ENCODE measurements around the gene GPR137.
"Not testable (repeated sequence)": the region's sequence is repeated elsewhere in the genome, so short reads cannot be mapped to it uniquely, and the experiment has no call there.

The GPR137 gene, protein sequence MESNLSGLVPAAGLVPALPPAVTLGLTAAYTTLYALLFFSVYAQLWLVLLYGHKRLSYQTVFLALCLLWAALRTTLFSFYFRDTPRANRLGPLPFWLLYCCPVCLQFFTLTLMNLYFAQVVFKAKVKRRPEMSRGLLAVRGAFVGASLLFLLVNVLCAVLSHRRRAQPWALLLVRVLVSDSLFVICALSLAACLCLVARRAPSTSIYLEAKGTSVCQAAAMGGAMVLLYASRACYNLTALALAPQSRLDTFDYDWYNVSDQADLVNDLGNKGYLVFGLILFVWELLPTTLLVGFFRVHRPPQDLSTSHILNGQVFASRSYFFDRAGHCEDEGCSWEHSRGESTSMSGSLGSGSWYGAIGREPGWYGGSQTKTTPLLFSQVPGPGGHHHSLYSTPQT

DNA sequence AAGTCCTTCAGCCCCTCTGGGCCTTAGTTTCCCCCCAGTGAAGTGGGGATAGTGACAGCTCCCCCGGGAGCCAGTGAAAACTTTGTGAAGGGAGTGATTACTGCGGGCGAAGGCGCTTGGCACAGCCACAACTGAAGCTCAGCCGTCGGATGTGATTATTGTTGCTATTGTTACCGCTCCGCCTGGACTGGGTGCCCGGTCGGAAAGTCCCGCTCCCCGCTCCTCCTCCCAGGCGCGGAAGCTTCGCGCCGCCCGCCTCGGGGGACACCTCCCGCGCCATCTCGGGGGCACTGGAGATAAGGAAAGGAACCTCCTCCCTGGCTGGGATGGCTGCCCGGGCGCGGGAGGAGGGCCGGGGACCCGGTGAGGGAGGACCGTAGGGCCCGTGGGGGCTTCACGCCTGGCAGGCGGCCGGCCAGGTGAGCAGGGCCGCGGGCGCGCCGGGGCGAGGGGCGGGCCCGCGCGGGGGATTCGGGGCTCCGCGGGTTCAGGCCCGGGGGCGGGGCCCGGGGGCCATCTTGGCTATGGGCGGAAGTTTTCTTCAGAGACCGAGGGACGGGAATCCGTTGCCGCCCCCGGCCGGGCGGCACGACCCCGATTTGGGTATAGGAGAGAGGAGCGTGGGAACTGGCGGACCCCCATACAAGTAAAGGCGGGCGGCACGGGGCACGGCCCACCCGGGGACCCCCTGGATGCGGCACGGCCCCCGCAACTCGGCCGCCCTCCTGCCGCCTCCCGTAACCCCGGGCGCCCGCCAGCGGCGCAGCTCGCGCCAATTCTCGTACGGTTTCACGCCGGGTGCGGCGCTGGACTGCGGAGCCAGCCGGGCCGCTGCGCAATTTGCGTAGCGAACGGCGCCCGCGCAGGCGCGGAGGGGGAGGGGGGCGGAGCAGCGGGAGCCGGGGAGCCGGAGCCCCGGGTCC lies at the start of gene GPR137:
Gene GPR137 (plus strand): TSS at position 887 of the 923 bp plus-strand sequence. CDS start 677 bp downstream, outside the sequence.
- peak; percentile 82 for DNase-seq

DNA sequence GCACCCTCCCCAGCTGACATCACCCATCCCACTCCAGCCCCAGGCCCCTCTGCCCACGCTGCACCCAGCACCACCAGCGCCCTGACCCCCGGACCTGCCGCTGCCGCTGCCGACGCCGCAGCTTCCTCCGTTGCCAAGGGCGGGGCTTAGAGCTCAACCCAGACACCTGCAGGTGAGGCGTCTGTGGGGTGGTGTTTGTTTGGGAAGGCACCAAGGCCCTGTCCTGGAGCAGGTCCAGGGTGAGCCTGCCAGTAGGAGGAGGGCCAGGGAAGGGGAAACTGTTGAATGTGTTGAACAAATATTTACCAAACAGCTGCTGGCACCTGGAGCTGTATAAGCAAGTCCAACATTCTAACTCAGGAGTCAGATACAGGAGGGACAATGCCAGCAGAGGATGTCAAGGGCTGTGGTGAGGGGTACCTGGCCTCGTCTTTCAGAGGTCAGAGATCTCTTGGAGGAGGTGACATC lies 48.1 kb upstream of the GPR137 start:
- peak; percentile 93 for DNase-seq

DNA sequence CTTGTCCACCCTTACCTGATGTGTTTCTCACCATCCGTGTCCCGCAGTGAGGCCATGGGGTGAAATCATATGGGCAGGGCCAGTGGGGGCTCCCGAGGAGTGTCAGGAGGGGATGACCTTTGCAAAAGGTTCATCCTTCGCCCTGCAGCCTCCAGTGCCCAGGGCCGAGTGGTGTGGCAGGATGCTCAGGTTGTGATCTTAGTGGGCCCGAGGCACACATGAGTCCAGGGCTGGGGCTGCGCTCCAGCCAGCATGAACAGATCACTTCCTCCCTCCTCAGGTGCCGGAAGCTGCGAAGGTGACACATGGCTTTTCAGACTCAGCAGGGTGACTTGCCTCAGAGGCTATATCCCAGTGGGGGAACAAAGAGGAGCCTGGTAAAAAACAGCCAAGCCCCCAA lies 47.6 kb upstream of the GPR137 start:
- no peak for DNase-seq

DNA sequence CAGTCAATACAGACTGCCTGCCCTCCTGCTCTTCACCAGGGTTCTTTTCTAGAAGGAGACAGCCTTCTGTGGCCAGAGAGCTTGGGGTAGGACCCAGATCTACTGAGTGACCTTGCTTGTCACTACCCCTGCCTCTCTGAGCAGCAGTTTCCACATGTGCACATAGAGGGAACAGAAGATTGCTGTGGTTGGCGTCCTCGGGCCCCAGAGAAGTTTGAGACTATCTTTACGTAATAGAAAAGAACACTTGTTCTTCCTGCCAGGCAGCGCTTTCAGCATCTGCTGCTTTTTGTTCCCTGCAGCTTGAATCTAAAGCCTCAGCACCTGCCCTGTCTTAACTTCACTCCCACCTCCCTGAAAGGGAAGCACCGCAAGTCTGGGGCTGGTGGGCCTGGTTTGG lies 46.6 kb upstream of the GPR137 start:
- DNase-seq = no peak

DNA sequence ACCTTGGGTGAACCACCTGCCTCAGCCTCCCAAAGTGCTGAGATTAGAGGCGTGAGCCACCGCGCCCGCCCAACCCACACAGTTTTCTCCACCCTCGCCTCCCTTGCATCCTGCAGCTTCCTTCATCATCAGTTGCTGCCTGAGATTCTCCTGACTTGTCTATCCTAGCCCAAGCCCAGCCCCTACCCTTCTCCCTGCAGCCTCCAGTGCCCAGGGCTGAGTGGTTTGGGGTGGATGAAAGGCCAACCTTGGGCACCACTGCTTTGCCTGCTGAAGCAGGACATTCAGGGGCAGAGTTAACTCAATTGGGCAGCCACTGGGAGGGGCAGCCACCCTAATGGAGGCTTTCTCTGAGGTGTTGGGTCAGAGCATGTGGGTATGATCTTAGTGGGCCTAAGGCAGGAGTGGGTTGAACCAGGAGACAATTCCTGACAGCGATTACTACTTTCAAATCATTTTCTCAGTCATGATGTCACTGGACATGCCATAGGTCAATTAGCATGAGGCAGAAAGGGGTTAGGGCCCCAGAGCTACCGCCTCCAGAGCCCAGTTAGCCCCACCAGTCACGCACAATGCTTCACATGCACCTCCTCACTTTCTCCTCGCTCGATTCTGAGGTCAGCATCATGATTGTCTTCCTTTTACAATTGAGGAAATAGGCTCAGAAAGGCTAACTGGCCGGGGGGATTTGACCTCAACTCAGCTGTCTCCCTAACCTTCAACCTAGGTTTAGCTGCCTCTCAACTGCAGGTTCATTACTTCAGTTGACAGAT lies 45.8 kb upstream of the GPR137 start:
- DNase-seq = no peak

DNA sequence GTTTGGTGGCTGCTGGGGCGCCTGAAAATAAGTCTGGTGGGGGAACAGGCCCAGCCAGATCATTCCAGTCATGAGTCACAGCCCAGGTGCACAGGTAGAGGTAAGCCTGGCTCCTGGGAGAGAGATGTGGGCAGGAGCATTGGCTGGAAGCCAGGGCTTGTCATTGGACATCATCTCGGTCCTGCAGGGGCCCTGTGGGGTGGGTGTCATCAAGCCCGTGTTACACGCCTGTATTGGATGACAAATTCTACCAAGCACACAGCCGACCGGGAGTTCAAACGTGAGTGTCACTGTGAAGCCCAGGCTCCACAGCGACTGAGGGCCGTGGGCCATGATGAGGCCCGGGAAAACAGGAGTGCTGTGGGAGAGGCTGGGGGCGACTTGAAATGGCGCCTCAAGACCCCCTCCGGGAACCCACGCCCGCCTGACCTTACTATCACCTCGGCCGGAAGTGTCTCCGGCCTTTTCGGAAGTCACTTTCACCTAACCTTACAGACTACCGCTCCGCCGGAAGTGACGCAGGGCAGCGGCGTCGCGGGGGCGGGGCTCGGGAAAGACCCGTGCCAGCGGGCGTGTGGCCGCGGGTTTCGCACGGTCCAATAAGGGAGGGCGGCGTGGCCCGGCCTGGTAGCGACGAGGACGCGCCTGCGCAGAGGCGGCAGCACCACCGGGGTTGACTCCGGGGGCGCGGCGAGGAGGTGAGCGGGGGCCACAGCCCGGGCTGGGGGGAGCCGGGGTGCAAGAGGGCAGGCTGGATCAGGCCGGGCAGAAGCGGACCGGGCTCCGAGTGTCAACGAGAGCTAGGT lies 45.0 kb upstream of the GPR137 start, which contains the start of gene FKBP2:
Gene FKBP2 (plus strand): TSS at position 661 of the 806 bp plus-strand sequence. CDS start 1,293 bp downstream, outside the sequence.
- peak; percentile 98 for DNase-seq

DNA sequence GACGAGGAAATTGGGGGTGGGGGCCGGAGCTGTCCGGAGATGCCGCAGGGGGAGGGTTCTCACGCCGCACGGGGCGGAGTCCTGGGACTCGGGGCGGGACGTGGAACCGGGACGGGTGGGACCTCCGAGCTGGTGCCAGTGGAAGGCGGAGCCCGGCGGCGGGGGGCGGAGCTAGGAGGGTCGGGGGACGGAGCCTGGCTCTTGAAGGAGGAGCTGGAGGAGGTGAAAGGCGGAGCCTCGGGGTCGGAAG lies 44.5 kb upstream of the GPR137 start:
- peak; percentile 99 for DNase-seq

DNA sequence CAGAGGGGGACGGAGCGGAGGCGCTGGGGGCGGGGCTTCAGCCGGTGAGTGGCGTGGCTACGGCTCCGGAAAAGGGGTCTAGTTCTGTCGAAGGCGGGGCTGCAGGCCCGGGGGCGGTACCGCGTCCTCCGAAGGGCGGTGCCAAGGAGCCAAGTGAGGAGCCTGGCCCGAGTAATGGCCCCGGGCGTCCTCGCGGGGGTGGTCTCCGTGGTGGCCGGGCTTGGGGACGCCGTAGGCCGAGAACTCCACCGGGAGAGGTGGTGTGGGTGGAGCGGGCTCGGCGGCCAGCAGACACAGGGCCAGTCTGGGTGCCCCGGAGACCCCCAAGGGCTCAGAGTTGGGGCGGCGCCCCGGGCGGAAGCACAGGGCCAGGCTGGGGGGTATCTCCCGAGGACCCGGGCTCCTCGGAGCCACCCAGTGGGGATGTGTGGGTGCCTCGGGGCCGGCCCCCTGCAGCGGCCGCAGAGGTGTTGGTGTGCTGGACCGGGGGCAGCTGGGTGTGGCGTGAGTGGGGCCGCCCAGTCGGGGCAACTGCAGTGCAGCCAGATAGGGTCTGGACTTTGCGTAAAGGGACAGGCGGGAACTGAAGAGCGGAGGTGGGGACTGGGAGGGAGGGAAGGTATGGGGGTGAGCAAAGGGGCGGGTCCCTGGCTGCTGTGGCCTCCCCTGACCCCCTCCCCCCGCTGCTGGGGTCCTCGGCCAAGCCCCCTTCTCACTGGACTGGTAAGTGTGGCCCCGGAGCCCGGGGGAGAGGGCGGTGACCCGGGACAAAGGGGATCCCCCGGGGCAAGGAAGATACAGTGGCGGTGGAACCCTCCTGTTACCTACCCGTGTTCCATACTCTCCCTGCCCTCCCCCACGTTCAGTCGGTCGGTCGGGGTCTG lies 43.9 kb upstream of the GPR137 start:
- DNase-seq = no peak

DNA sequence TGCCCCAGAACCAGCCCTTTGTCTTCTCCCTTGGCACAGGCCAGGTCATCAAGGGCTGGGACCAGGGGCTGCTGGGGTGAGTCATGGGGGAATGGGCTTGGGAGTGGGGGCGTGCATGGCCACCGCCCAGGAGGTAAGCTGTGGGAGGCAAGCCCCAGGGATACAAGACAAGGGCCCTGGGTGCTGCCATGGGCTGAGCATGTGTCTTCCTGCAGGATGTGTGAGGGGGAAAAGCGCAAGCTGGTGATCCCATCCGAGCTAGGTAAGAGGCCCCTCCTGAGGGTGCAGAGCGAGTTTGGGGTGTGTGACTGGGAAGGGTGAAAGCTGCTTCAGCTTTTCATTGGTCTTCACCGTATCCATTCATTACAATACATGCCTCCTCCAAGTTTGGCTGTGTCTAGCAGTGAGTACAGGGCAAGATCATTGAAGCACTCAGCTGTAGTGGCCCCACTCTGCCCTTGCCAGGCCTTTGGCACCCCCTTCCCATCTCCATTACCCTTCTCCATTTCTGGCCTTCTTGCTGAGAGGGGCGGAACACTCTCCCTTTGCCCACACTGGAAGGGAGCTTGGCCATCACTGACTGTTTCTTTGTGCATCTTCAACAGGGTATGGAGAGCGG lies 42.3 kb upstream of the GPR137 start:
- no peak for DNase-seq

DNA sequence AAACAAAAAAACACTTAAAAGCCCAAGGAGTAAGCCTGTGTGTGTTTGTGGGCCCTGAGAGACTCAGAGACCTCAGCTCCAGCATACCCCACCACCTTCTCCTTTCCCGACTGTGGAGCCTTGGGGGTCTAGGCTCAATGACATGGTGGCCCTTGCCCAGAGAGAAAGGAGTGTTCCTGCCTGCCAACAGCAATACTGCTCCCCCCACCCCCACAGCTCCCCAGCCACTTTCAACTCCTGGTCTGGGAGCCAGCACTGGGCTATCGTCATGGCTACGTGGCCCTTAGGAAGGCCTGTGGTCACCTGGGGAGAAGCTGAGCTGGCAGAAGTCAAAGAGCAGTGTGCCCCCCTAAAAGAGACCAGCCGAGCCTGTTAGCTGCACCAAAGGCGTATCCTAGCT lies 41.5 kb upstream of the GPR137 start:
- DNase-seq = no peak

DNA sequence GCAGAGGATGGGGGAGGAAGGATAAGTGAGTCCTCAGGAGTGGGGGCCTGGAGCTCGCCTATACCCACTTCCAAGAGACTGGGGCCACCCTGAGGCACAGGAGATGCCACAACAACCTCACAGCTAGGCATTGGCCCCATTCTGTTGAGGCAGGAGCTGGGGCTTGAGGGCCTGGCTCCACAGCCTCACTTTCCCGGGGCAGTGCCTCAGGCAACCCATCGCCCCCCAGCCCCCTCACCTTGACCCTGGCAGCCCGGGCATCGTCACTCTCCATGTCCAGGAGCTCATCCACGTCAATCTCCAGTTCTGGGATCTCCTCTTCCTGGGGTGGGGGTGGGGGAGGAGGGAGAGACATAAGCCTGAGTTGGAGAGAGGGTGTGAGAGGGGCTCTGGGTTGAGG lies 40.7 kb upstream of the GPR137 start:
- DNase-seq = no peak

DNA sequence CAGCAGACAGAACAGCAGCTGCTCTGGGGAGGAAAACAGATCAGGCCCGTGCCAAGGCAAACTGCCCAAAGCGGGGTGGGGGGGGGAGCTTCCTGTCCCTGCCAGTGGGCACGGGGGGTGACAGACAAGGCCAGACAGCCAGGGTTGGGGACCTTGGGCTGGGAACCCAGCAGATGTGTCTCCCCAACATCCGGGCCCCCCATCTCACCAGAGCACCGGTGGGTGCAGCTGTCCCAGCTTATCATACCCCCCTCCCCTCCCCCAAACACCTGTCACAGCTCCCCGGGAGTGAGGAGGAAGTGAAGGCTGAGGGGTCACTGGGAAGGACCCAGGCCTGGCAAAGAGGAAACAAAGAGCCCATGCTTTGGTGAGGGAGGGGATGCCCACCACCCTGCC lies 40.2 kb upstream of the GPR137 start:
- DNase-seq = no peak

DNA sequence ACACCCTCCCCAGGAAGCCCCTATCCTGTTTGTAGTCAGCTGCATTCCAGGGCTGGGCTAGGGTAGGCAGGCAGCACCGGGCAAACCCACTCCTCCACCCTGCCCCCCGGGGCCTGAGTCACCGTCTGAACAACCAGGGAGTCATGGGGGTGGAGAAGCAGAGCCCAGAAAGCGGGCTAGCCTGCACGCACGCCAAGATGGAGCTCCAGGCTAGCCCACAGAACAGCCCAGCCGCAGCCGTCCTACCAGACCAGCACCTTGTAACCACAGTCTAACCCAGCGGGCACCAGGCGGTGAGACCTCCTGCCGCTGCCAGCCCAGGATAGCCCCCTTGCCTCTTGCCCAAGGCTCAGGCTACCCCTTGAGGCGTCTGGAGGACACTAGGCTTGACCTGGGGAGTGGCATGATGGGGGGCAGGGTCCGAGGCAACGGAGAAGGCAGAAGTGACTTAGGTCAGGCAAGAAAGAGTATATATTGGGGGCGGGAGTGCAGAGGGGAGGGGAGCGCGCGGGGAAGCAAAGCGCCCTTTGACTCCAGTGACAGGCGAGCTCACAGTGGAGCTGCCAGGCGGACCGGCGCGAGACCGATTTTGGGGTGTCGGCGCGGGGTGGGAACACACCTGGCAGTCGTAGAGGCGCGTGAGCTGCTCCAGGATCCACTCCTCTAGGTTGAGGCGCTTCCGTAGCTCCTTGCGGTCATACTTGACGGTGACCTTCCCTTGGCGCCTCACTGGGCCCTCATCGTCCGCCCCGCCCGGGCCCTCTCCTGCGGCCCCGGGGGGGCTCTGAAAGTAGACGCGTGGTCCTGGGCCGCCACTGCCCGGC lies 39.6 kb upstream of the GPR137 start:
- peak; percentile 40 for DNase-seq

DNA sequence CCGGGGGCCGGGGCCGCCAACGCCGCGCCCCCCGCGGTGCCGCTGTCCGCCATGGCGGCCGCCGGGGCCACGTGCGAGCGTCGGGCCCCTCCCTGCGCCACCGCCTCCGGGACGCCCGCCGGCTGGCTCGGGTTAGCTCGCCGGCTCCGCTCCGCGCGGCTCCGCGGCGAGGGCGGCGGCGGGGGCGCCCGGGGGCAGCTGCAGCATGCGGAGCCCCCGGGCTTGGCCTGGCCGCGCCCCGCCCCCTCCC lies 39.1 kb upstream of the GPR137 start:
- DNase-seq = not testable (repeated sequence)

DNA sequence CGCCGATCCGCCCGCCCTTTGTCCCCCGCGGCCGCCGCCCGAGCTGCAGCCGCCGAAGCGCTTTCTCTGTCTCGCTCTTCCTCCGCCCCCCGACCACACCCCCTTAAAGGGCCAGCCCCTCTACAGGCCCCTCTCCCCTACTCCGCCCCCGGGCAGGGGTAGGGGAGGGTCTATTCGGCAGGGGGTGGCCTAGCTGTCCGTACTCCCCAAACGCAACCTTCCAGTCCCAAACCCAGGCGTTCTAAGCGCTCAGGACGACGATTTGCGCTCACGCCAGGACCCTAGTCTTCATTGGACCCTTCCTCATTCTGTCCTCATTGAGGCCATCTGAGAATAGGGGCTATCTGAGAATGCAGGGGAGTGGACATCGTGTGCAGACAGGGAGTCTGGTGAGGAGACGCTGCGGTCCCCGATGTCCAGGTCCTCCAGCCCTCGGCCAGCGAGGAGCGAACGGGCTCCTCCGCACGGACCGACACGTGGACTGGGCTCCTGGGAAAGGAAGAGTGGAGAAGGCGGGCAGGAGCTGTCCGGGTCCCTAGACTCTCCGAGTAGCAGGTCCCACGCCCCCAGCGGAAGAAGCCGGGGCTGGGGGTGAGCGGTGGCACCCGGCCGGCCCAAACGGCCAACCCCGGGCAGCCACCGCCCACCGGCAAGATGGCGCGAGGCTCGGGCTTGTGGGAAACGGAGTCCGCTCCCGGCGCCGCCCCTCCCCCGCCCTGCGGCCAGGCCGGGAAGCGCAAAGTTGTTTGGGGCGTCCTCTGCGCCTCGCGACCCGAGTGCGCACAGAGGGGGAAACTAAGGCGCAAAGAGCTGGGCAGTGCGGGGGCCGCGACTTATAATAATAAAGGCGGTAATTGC lies 38.5 kb upstream of the GPR137 start, which contains the start of gene PPP1R14B:
Gene PPP1R14B (minus strand): TSS at position 73 of the 858 bp plus-strand sequence. CDS start 270 bp downstream, outside the sequence.
- peak; percentile 85 for DNase-seq

DNA sequence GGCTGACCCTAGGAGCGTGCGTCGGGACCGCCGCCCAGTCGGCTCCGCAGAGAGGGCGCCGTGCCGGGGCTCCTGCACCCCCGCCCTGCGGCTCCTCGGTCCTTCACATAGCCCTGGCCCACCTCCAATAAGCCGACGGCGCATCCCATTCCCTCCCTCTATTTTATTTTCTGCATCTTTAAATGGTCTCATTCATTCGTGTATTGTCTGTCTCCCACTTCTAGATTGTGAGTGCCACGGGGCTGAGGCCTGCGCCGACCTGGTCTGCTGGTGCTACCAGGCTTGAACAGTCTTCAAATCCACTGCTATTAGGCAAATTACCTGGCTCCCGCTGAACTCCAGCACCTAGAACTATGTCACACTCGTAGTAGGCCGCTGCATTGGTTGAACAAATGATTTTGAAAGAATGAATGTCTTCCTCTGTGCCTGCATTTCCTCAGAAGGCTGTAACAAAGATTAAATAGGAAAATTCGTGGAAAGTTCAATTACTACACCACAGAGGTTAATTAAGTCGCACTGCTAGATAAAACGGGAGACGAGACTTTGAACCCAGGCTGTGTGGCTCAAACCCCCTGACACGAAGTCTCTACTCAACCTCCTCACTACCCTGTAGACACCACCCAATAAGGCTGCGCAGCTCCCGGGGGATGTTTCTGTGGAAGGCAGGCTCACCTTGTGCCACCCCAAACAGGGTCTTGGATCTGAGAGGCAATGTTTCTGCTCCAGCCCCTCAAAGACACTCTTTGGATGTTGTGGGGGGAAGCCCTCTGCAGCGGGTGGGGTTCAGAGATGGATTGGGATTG lies 37.7 kb upstream of the GPR137 start:
- no peak for DNase-seq

DNA sequence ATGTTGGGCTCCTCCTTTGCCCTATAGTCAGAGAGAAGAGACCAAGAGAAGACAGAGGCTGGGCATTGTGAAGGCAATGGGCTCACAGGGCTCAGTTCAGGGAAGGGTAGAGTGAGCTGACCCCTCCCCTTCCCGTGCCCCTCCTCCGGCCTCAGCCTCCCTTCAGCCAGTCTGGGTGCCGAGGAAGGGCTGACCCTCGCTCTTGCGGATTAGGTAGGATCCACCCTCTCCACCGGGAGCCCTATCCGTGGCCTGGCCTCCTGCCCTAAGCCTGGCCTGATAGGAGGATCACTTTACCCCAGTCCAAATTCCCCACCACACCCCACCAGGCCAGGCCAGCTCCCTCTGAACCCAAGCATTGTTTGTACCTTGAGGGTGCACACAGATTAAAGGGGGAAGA lies 37.1 kb upstream of the GPR137 start:
- DNase-seq = no peak

DNA sequence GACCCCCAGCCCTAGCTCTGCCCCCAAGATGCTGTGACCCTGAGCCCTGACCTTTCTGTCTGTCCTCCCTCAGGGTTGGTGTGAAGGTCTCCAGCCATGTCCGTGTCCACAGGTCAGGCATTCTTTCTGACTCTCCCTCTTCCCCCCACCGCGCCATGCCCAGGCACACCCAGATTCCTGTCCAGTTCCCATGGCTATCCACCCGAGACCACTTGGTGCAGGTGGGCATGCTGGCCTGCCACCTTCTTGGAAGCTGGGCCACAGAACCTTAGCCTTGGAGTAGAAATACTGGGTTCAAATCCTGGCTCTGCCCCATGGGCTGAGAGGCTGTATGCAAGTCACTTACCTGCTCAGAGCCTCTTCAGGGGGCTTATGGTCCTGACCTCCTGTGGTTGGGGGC lies 36.6 kb upstream of the GPR137 start:
- DNase-seq = no peak

Data from NCI-H1092 (cell line).